Stimulated activated CD4-positive, alpha-beta T cell treated with anti-CD3 and anti-CD28 coated beads, Interleukin-4, amount 100 ng/mL, for 48 hours (primary cell): ENCODE results near the gene HECTD4.
"Not testable (repeated sequence)": the region's sequence is repeated elsewhere in the genome, so short reads cannot be mapped to it uniquely, and the experiment has no call there.

ENCODE experiments used
- DNase-seq, 2 donors: peaks; one replicate each; pipeline ENCODE4 v3.0.0-alpha.2; 2020; ENCODE audit warnings: low read depth in 2 of 2

Gene HECTD4

DNA sequence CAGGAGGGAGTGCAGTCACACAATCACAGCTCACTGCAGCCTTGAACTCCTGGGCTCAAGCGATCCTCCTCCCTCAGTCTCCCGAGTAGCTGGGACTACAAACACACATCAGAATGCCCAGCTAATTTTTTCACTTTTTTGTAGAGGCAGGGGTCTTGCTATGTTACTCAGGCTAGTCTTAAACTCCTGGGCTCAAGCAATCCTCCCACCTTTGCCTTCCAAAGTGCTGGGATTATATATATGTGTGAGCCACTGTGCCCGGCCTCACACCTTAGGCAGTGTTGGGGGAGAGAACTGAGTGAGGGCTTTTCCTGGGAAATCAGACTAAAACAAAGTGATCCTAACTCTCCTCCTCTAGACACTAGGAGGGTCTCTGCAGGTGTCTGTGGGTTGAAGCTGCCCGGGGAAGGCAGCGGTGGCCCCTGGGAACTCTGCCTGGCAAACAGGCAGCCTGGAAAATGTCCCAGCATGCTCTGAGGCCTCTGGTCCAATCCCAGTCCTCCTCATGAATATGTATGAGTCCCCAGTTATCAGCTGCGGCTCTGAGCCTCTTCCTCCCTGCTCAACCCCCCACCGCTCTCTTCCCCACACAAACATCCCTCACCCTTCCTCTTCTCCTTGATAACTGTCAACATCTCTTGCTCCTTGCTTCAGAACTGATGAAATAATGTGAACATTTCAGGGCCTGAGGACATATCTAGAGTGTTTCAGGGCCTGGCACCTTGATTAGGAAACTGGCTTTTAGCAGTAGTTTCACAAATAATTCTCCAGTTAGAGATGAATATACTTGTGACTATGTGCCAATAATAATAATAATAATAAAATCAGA, 265.8 kb downstream of the HECTD4 start:
- no peak for DNase-seq

DNA sequence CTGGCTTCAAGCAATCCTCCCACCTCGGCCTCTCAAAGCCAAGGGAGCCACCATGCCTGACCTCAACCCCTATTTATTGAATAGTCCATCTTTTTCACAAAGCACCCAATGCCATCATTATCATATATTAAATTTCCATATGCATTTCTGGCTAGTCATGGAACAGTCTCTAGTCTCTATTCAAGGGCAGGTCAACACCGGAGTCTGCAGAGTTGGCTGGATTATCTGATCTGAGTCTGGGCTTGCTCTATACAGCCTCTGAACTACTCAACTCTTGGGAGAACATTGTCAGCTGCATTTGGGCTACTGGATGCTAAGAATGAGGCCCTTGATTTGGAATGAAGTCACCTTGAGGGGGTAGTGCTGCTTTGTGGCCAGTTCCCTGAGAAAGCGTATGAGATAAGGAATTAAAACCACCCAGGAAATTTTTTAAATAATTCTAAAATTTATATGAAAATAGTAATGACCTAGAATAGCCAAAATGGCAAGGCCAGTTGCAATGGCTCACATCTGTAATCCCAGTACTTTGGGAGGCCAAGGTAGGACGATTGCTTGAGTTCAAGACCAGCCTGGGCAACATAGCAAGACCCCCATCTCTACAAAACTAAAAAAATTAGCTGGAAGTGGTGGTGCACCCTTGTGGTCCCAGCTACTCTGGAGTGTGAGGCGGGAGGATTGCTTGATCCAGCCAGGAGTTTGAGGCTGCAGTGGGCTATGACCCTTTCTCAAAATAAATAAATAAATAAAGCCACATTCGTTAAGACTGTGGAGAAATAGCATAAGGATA, 266.8 kb downstream of the HECTD4 start:
- DNase-seq = no peak

DNA sequence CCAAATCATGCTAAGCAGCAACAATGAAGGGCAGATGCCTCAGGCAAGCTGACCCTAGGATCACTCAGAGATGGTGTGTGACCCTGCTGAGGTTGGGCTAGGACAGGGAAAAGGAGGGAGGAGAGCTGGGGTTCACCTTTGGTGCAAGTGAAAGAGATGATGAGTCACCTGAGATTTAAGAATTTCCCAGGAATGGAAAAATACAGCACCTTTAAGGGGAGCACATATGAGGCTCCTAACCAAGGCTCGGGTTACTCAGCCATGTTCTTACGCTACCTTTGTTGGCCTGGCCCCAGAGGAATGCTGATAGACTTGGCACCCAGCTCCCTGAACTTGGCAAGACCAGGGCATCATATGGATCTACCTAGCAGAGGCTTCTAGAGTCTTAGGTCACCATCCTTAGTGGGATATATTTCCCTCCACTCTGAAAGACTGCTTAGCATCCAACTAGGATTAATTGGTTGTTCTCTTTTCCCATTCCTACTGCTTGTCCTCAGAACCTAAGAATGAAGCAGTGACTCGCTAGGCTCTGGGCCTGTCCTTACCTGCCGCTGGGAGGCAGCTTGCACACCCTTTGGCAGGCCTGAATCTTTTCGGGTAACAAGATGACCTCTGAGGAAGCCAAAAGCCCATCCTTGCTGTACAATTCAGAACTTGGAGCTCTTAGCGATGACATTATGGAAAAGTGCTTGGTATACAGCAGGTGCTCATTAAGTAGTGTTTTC, 269.7 kb downstream of the HECTD4 start:
- no peak for DNase-seq

DNA sequence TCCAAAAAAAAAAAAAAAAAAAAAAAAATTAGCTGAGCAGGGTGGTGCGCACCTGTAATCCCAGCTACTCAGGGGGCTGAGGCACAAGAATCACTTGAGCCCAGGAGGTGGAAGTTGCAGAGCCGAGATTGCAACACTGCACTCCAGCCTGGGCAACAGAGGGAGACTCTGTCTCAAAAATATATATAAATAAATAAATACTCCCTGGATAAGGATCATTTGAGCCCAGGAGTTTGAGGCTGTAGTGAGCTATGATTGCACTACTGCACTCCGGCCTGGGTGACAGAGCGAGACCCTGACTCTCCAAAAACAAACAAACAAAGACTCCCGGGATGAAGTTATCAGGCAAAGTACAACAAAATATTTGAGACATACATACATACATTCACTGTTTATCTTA, 270.3 kb downstream of the HECTD4 start:
- DNase-seq = no peak

DNA sequence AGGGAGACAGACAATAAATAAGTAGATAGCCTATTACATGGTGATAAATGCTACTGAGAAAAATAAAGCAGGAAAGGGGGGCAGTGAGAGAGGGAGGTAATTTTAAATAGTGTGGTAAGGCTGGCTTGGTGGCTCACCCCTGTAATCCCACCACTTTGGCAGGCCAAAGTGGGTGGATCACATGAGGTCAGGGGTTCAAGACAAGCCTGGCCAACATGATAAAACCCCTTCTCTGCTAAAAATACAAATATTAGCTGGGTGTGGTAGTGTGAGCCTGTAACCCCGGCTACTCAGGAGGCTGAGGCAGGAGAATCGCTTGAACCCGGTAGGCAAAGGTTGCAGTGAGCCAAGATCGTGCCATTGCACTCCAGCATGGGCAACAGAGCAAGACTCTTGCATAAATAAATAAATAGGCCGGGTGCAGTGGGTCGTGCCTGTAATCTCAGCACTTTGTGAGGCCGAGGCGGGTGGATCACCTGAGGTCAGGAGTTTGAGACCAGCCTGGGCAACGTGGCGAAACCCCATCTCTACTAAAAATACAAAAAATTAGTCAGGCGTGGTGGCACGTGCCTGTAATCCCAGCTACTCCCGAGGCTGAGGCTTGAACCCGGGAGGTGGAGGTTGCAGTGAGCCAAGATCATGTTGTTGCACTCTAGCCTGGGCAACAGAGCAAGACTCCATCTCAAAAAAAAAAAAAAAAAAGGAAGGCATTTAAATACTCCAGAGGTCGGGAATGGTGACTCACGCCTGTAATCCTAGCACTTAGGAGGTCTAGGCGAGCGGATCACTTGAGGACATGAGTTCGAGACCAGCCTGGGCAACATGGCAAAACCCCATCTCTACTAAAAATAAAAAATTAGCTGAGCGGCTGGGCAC, 271.2 kb downstream of the HECTD4 start:
- not testable (repeated sequence) for DNase-seq
